Activated CD4-positive, alpha-beta T cell treated with anti-CD3 and anti-CD28 coated beads for 1 hour (primary cell): ENCODE data around the gene FOXO3.

Source experiments
- DNase-seq: peaks from one replicate; pipeline ENCODE4 v3.0.0-alpha.2; 2020

The FOXO3 gene

GRCh38 chr6:108598305-108598863, 37.7 kb downstream of the FOXO3 start:
- no peak for DNase-seq

GRCh38 chr6:108604156-108604555, 43.4 kb downstream of the FOXO3 start:
- DNase-seq: no peak

- no peak for DNase-seq
These were observed 45.6 kb downstream of the FOXO3 start for GRCh38 chr6:108606250-108606690.

GRCh38 chr6:108608453-108609275, 47.9 kb downstream of the FOXO3 start:
- DNase-seq: no peak

- no peak for DNase-seq
These were observed 48.6 kb downstream of the FOXO3 start for GRCh38 chr6:108609276-108609769.

GRCh38 chr6:108610270-108610839, 49.6 kb downstream of the FOXO3 start:
- DNase-seq: no peak

GRCh38 chr6:108610957-108611586, 50.4 kb downstream of the FOXO3 start:
- no peak for DNase-seq

GRCh38 chr6:108612852-108613251, 52.1 kb downstream of the FOXO3 start:
- no peak for DNase-seq

- DNase-seq: no peak
These were observed 55.8 kb downstream of the FOXO3 start for GRCh38 chr6:108616544-108616943.

- no peak for DNase-seq
These were observed 56.3 kb downstream of the FOXO3 start for GRCh38 chr6:108616973-108617372.

- no peak for DNase-seq
These were observed 58.0 kb downstream of the FOXO3 start for GRCh38 chr6:108618623-108619152.

- DNase-seq: no peak
These were observed 58.9 kb downstream of the FOXO3 start for GRCh38 chr6:108619431-108620197.

GRCh38 chr6:108621117-108621516, 60.4 kb downstream of the FOXO3 start:
- DNase-seq: no peak

- DNase-seq: no peak
These were observed 62.1 kb downstream of the FOXO3 start for GRCh38 chr6:108622641-108623298.

- no peak for DNase-seq
These were observed 63.3 kb downstream of the FOXO3 start for GRCh38 chr6:108623995-108624394.

GRCh38 chr6:108625581-108625980, 64.9 kb downstream of the FOXO3 start:
- DNase-seq: no peak

- no peak for DNase-seq
These were observed 66.1 kb downstream of the FOXO3 start for GRCh38 chr6:108626777-108627176.

GRCh38 chr6:108627692-108628550, 67.2 kb downstream of the FOXO3 start:
- DNase-seq: no peak

- no peak for DNase-seq
These were observed 69.5 kb downstream of the FOXO3 start for GRCh38 chr6:108630050-108630714.

GRCh38 chr6:108632441-108632840, 71.7 kb downstream of the FOXO3 start:
- DNase-seq: no peak
